ENCODE measurements around the gene COLEC11. TPM values are rescaled to one million over a fixed set of nuclear protein-coding genes. Genes with fewer than 3 reads are reported as not detected.

The COLEC11 gene
- total and polyA plus RNA-seq, 2 experiments from 2014 or later, result 21.5 to 22.6 TPM

- TF ChIP-seq EZH2phosphoT487 (IDR thresholded peaks at IDR 0.05; ENCODE audit: low read depth, severe bottlenecking, unreplicated experiment), result no peak
- peaks cover 8% of the 10 kb centered on the region for H3K79me2 ChIP-seq
- H3K4me3 ChIP-seq, result no peak overlapping the region
- no peaks in the 10 kb centered on the region for H3K9me2 ChIP-seq (replicated peaks; ENCODE audit: insufficient read depth)
- H3K4me1 ChIP-seq (ENCODE audit: insufficient read depth), result peaks cover 12% of the 10 kb centered on the region
- H2AFZ ChIP-seq, result no peak overlapping the region
- H3K4me2 ChIP-seq, result peak overlapping the region; percentile 61
- H3K27ac ChIP-seq, result peak overlapping the region; percentile 74
- H4K20me1 ChIP-seq (ENCODE audit: insufficient read depth, poor library complexity, severe bottlenecking), result peaks cover 1% of the 10 kb centered on the region
- H3K9me3 ChIP-seq (ENCODE audit: low read depth), result no peaks in the 10 kb centered on the region
- 61% methylated on average over 29 of the region's 29 CpGs for WGBS (ENCODE audit: low lambda C conversion rate, missing lambda C conversion rate)
- peak; percentile 60 for DNase-seq (ENCODE audit: low spot score)
- no peaks in the 10 kb centered on the region for H3K27me3 ChIP-seq
- no peaks in the 10 kb centered on the region for H3K36me3 ChIP-seq (replicated peaks; ENCODE audit: insufficient read depth, low read depth)
These were observed 9.4 kb upstream of the COLEC11 start for GRCh38 chr2:3585261-3586109.

DNA sequence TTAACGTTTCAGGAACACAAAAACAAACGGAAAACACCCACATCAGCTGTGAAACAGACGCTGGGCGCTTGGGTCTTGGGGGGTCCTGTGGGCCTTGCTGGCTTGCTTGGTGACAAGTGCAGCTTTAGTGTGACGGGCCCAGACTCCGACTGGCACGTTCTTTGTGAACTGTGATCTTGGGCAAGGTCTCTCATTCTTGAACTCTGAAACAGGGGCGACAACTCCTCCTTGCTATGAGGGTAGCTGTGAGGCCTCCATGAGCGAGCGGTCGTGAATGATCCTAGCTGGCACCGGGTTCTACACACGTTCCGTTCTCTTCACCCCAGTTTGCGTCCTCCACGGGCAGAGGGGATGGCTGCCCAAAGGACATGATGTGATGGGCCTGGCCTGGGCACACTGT is 8.7 kb upstream of the COLEC11 start:
- peak overlapping the region; percentile 74 for H3K27ac ChIP-seq
- 91% methylated on average over 16 of the region's 16 CpGs for WGBS (ENCODE audit: low lambda C conversion rate, missing lambda C conversion rate)
- no peak overlapping the region for H3K4me3 ChIP-seq
- DNase-seq (ENCODE audit: low spot score), result no peak
- no peaks in the 10 kb centered on the region for H3K9me3 ChIP-seq (ENCODE audit: low read depth)
- no peak overlapping the region for H3K4me2 ChIP-seq
- no peaks in the 10 kb centered on the region for H3K27me3 ChIP-seq
- H4K20me1 ChIP-seq (ENCODE audit: insufficient read depth, poor library complexity, severe bottlenecking), result no peaks in the 10 kb centered on the region
- no peaks in the 10 kb centered on the region for H3K36me3 ChIP-seq (replicated peaks; ENCODE audit: insufficient read depth, low read depth)
- H2AFZ ChIP-seq, result no peak overlapping the region
- peaks cover 2% of the 10 kb centered on the region for H3K79me2 ChIP-seq
- peaks cover 12% of the 10 kb centered on the region for H3K4me1 ChIP-seq (ENCODE audit: insufficient read depth)
- TF ChIP-seq EZH2 (IDR thresholded peaks at IDR 0.05; ENCODE audit: borderline replicate concordance), result no peak
- TF ChIP-seq, protein P1, sequence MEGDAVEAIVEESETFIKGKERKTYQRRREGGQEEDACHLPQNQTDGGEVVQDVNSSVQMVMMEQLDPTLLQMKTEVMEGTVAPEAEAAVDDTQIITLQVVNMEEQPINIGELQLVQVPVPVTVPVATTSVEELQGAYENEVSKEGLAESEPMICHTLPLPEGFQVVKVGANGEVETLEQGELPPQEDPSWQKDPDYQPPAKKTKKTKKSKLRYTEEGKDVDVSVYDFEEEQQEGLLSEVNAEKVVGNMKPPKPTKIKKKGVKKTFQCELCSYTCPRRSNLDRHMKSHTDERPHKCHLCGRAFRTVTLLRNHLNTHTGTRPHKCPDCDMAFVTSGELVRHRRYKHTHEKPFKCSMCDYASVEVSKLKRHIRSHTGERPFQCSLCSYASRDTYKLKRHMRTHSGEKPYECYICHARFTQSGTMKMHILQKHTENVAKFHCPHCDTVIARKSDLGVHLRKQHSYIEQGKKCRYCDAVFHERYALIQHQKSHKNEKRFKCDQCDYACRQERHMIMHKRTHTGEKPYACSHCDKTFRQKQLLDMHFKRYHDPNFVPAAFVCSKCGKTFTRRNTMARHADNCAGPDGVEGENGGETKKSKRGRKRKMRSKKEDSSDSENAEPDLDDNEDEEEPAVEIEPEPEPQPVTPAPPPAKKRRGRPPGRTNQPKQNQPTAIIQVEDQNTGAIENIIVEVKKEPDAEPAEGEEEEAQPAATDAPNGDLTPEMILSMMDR (IDR thresholded peaks at IDR 0.05; ENCODE audit: poor library complexity), result no peak
- no peak for TF ChIP-seq EZH2phosphoT487 (IDR thresholded peaks at IDR 0.05; ENCODE audit: low read depth, severe bottlenecking, unreplicated experiment)
- H3K9me2 ChIP-seq (replicated peaks; ENCODE audit: insufficient read depth), result no peaks in the 10 kb centered on the region

DNA sequence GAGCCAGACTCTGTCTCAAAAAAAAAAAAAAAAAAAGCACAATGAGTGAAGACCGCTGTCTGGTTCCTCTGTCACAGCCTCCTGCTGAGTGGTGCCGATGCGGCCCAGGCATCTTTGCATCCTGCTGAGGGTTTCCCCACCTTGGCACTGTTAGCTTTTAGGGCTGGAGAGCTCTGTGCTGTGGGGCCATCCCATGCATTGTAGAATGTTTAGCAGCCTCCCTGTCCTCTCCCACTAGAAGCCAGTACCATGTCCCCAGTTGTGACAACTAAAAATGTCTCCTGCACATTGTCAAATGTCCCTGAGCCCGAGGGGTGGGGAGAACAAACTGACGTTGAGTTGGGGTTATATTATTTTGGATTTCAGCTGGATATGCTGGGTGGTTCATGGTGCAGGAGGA is 7.9 kb upstream of the COLEC11 start:
- Histone ChIP-seq H3K4me2 (no peak overlapping the region), H3K27ac (peak overlapping the region; percentile 40), H3K27me3 (no peaks in the 10 kb centered on the region), H2AFZ (no peak overlapping the region), H3K4me3 (no peak overlapping the region), H3K9me2 (replicated peaks; ENCODE audit: insufficient read depth) (no peaks in the 10 kb centered on the region), H3K79me2 (no peaks in the 10 kb centered on the region), H3K4me1 (ENCODE audit: insufficient read depth) (peaks cover 12% of the 10 kb centered on the region), H3K36me3 (replicated peaks; ENCODE audit: insufficient read depth, low read depth) (no peaks in the 10 kb centered on the region), H3K9me3 (ENCODE audit: low read depth) (no peaks in the 10 kb centered on the region), H4K20me1 (ENCODE audit: insufficient read depth, poor library complexity, severe bottlenecking) (no peaks in the 10 kb centered on the region)
- WGBS (ENCODE audit: low lambda C conversion rate, missing lambda C conversion rate), result 88% methylated on average over 5 of the region's 5 CpGs
- TF ChIP-seq, protein P1 (IDR thresholded peaks at IDR 0.05; ENCODE audit: poor library complexity), result no peak
- TF ChIP-seq EZH2phosphoT487 (IDR thresholded peaks at IDR 0.05; ENCODE audit: low read depth, severe bottlenecking, unreplicated experiment) (no peak), EZH2 (IDR thresholded peaks at IDR 0.05; ENCODE audit: borderline replicate concordance) (no peak)
- DNase-seq (ENCODE audit: low spot score), result no peak

DNA sequence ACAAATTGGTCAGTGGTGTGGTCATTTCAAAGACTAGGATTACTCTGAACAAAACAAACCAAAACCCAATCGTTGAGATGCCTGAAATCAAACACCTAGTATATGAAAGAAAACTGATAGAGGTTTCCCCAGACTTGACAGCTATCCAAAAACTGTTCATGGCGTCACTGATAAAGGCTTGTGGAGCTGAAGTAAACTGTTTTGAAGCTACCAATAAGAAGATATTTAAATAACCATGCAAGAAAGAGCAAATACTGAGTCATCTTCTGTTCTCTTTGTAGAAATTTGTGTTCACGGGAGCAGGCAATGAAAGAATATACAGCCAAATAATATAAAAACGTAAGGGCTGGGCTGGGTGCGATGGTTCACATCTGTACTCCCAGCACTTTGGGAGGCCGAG is 7.5 kb upstream of the COLEC11 start:
- no peaks in the 10 kb centered on the region for H3K36me3 ChIP-seq (replicated peaks; ENCODE audit: insufficient read depth, low read depth)
- WGBS (ENCODE audit: low lambda C conversion rate, missing lambda C conversion rate), result 71% methylated on average over 6 of the region's 6 CpGs
- H3K9me3 ChIP-seq (ENCODE audit: low read depth), result no peaks in the 10 kb centered on the region
- no peak for DNase-seq (ENCODE audit: low spot score)
- peak overlapping the region; percentile 40 for H3K27ac ChIP-seq
- H4K20me1 ChIP-seq (ENCODE audit: insufficient read depth, poor library complexity, severe bottlenecking), result no peaks in the 10 kb centered on the region
- no peaks in the 10 kb centered on the region for H3K9me2 ChIP-seq (replicated peaks; ENCODE audit: insufficient read depth)
- no peak overlapping the region for H2AFZ ChIP-seq
- TF ChIP-seq EZH2phosphoT487 (IDR thresholded peaks at IDR 0.05; ENCODE audit: low read depth, severe bottlenecking, unreplicated experiment), result no peak
- TF ChIP-seq, protein P1 (IDR thresholded peaks at IDR 0.05; ENCODE audit: poor library complexity), result no peak
- no peak for TF ChIP-seq EZH2 (IDR thresholded peaks at IDR 0.05; ENCODE audit: borderline replicate concordance)
- peaks cover 12% of the 10 kb centered on the region for H3K4me1 ChIP-seq (ENCODE audit: insufficient read depth)
- H3K4me2 ChIP-seq, result no peak overlapping the region
- no peaks in the 10 kb centered on the region for H3K27me3 ChIP-seq
- no peak overlapping the region for H3K4me3 ChIP-seq
- H3K79me2 ChIP-seq, result no peaks in the 10 kb centered on the region

All from hepatocyte (in vitro differentiated cells).